ENCODE data around the gene DIP2B.

DNA sequence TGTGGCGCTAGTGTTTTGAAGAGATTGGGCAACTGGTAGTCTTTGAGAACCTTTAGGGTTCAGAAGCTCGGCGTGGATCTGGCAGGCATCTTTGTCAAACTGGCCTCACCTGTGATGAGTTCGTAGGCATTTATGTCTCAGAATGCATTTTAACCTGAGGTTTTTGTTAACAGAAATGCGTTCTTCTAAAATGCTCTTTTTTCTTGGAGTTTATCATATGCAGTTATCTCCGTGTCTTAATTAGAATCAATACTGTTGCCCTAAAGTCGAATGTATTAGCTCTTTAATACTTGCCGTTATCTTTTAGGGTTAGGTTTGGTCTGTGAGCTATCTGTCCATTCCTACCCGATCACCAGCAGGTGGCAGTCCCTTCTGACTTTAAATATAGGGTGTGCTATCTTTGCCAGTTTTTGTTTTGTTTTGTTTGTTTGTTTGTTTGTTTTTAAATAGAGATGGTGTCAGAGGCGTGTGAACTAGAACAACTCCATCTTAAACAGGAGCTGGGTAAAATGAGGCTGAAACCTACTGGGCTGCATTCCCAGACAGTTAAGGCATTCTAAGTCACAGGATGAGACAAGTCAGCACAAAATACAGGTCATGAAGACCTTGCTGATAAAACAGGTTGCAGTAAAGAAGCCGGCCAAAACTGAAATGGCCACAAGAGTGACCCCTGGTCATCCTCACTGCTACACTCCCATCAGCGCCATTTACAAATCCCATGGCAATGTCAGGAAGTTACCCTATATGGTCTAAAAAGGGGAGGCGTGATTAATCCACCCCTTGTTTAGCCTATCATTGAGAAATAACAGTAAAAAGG lies 260.5 kb downstream of the DIP2B start:
- TF ChIP-seq YY1 (IDR thresholded peaks at IDR 0.05; ENCODE audit: insufficient read depth, insufficient read length) (no peak), SUZ12 (IDR thresholded peaks at IDR 0.05; ENCODE audit: extremely low read depth, insufficient read depth, insufficient read length) (no peak)
